Activated CD4-positive, CD25-positive, alpha-beta regulatory T cell (primary cell): ENCODE data around the gene WASF2.
"Not testable (repeated sequence)": the region's sequence is repeated elsewhere in the genome, so short reads cannot be mapped to it uniquely, and the experiment has no call there.

Experiments
- DNase-seq, 4 experiments: peaks; one replicate each; lab custom pipeline; 2025; lab: John Stamatoyannopoulos, UW

WASF2 gene, protein sequence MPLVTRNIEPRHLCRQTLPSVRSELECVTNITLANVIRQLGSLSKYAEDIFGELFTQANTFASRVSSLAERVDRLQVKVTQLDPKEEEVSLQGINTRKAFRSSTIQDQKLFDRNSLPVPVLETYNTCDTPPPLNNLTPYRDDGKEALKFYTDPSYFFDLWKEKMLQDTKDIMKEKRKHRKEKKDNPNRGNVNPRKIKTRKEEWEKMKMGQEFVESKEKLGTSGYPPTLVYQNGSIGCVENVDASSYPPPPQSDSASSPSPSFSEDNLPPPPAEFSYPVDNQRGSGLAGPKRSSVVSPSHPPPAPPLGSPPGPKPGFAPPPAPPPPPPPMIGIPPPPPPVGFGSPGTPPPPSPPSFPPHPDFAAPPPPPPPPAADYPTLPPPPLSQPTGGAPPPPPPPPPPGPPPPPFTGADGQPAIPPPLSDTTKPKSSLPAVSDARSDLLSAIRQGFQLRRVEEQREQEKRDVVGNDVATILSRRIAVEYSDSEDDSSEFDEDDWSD

DNA sequence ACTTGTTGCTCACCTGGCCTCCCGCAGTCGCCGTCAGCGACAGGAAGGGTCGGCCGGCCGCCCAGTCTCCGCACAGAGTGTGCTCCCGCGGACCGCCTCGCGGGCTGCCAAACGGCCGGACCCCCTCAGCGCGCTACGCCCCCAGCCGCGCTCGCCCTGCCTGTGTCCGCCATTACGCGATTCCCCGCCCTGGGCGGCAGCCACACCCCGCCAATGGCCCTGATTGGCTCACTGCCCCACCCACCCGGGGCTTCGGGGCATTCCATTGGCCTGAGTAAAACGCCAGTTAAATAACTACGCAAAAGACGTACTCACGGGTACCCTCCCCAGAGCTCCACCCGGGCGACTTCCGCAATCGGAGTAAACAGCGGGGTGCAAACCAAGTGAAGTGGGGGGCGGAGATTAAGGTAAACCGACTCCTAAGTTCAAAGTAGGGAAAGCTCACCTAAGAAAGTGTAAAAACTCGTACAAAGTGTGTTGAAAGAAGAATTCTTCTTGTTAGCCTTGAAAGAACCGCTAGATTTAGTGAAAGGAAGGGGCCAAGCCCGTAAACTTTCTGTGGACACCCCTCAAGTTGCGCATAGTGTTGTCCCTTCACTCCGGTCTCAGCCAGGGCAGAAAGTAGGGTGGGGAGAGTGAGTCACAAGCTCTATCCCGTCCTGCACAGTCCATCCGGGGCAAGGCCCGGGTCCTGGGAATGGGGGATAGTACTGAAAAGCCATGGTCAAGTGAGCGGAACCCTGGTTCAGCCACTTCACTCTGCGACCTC is at the start of gene WASF2:
Gene WASF2, minus strand, starts transcription at position 195 of the 769 bp plus-strand sequence. CDS start 61,277 bp downstream, outside the sequence.
- DNase-seq = peak; percentile 89 to 95 (median 94)

DNA sequence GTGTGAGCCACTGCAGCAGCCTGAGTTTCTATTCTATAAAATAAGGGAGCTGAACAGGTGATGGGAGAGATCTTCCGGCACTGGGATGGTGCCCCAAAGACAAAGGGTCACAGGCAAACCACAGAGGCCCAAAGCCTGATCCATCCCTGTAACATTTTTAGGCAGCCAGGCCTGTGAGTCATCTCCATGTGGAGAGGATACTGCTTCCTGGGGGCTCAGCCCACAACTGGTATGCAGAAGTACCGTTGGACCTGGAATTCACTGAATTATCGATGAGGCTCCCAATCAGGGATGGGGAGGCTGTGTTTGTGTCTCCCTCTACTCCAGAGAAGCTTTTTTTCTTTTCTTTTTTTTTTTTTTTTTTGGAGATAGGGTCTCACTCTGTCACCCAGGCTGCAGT is 48.8 kb upstream of the WASF2 start:
- DNase-seq = no peak

DNA sequence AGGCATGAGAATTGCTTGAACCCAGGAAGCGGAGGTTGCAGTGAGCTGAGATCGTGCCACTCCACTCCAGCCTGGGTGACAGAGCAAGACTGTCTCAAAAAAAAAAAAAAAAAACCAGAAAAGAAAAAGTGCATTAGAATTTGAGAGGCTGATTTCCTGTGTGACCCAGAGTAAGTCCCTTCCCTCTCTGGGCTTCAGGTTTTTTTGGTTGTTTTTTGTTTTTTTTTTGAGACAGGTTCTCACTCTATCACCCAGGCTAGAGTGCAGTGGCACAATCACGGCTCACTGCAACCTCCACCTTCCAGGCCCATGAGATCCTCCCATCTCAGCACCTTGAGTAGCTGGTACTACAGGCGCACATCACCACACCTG is 48.3 kb upstream of the WASF2 start:
- DNase-seq = not testable (repeated sequence)

DNA sequence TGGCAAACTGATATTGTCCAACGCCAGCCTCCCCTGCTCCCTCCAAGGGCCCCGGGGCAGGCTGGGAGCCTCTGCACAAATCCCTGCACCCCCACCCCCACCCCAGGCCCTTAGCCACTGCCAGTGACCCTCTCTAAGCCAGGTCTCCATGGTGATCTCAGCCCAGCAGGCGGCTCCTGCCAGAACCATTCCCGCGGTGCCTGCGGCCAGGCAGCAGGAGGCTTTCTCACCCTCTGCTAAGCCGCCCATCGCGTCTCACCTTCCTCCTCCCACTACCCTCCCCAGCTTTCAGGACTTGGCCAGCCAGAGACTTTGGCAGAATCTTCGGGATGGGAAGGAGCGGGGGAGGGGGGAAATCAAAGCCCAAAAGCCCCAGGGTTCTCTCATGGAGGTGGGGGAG is 46.8 kb upstream of the WASF2 start:
- no peak for DNase-seq

DNA sequence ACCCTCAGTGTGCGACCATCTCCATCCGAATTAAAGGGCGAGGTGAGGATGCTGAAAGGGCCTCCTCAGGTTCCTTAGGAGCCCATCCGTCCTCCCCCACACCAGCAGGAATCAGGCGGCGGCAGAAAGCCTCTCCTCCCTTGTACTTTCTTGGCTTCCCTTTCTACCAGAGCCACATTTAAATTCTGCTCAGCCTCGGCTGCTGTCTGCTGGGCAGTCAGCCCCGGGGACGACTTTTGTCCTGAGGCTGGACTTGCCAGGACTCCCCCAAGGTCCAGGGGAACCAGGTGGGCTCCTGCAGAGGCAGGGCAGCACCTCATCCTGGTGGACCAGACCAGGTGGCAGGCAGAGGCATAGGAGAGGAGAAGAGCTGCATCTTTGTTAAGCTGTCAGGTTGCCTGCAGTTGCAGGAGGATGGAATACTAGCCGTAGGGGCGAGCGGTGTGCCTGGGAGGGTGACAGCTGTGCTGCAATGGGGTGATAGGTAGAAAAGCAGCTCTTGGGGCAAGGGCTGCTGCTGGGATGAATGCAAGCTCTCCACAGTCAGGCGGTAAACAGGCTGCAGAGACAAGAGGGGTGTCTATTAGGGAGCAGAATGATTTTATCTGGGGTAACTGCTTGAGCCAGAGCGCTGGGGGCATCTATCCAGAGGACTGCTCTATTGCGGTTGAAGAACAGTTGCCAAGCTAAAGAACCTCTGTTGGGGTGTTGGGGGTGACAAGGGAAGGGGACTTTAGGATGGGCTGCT is 46.2 kb upstream of the WASF2 start:
- DNase-seq = no peak

DNA sequence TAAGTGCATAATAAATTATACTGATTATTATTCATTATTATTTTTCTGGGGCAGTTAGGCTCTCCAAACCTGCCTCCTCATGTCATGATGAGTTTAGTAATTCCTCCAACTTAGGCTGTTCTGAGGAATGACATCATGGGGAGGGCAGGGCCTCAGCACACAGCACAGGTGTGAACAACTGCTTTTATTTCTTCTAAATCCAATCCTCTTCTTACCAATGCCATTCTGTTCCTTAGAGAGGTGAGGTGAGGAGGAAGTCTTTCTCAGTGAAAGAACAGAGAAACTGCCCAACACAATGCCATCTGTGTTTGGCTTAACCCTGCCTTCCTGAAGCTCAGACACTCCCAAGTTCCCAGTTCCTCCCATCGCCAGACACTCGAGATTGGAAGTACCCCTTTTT is 45.4 kb upstream of the WASF2 start:
- no peak for DNase-seq

DNA sequence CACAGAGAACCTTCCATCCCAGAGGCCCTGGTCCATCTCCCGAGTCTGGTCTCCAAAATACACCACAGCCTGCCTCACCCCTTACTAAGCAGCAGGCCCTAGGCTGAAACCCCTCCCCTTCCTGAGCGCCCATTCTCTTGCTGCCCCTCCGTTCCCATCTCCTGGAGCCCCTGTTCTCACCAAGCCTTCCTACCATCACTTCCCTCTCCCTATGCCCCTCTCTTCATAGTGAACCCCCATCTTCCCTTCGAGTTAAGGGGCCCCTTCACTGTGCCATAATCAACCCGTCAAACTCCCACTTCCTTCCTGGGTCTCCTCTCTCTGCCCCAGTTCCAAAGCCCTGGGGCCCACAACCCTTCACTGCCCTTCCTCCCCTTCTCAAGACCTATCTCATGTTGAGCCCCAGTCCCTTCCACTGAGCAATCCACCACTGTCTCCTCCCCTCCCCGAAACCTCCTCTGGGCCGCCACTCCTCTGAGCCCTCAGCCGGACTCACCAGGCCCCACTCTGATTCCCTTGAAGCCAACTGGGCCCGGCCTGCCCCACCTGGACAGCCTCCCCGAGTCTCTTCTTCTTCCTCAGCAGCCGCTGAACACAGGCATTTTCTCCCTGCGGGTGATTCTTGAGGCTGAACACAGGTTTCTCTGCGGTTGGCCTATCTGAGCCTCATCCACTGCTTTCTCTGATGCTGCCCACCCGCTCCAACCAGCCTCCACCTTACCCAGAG is 42.2 kb upstream of the WASF2 start:
- no peak for DNase-seq

DNA sequence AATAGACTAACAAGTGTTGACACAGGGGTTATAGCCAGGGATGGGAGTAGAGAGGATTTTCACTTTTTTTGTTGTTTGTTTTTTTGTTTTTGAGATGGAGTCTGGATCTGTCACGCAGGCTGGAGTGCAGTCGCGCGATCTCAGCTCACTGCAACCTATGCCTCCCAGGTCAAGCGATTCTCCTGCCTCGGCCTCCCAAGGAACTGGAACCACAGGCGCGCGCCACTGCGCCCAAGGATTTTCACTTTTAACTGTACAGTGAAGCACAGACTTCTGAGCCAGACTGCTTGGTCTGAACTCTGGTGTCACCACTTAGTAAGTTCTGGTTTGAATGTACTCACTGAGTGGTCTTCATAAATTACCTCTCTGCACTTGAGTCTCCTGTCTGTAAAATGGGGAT is 40.2 kb upstream of the WASF2 start:
- no peak for DNase-seq

DNA sequence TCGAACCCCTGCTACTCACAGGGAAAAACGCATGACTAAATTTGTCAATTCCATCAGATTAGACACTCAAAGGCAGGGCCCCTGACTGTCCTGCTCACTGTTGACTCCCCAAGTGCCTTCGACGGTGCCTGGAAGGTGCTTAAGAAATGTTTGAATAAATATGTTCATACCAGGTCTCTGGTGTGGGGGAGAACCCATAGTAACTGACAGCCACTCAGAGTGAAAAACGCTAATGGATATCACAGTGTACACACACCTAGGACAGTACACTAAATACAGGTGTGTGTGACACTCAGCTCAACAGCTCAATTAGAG is 39.7 kb upstream of the WASF2 start:
- no peak for DNase-seq

DNA sequence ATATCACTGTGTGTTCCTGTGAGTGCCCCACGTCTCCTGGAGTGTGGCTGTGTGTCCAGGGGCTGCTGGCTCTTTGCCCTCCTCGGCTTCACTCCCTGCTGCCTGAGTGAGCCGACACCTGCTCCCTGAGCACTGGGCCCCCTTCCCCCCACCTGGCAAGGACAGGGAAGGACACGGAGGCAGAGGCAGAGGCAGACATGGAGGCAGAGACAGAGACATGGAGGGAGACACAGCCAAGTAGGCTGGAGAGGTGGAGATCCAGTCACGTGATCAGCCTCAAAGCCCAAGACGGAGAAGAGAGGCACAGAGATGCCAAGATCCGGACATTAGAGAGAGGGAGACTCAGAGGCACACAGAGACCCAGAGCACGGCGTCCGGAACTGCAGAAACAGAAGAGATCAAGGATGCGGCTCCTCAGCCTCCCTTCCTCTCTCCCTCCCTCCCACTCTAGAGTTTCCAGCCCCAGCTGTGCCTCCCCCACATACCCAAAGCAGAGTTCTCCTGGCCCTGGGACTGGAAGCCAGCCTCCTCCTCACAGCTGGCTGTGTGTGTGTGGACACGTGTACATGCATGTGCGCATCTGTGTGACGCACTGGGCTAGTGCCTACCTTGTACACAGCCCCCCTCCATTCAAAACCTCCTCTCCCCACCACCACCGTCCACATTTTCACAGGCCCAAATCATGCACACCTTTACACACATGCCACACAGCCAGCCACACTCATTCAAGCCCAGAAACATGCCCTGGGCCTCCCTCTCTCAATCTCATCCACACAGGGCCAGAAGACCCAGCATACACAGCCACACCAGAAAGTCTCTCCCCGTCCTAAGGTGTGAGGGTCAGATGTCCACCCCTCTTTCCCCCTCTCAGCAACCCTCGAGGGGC is 39.1 kb upstream of the WASF2 start:
- no peak for DNase-seq

DNA sequence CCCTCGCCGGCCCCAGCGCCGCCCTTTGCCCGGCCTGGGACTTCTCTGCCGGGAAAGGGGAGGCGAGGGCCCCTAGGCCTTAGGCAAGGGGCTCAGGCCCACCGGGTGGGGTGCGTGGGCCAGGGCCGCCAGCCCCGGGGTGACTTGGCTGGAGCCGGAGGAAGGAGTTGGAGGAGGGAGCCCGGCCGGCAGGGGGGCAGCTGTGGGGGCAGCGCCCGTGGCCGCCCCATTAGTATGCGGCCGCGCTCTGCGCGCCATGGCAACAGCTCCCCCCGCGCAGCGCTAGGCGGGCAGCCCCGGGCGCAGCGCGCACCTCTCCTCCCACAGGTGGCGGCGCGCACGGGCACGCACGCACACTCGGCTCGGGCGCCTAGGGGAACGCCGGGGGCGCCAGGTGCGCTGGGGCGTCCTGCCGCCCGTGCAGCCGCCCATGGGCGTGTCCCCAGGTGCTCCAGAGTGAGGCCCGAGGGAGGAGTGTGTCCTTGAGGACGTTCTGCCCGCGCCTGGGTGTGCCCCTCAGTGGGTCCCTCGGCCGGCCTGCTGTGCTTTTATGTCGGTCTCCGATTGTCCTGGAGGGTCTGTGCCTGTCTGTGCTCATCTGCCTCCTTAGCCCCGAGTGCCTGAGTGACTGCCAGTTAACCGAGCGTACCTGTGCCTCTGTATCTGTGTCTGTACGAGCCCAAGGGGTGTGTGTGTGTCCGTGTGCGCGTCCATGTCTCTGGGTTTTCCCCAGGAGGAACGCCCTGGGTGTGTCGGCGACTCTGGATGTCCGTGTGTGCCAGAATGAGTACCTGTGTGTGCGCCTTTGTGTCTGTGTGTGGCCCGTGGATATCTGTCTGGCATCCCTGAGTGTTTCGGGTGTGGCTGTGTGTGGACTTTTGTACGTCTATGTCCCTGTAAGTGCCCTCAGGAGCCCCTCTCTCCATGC is 38.2 kb upstream of the WASF2 start:
- peak in 3 of 4 experiments; percentile 16 to 48 (median 45) for DNase-seq

DNA sequence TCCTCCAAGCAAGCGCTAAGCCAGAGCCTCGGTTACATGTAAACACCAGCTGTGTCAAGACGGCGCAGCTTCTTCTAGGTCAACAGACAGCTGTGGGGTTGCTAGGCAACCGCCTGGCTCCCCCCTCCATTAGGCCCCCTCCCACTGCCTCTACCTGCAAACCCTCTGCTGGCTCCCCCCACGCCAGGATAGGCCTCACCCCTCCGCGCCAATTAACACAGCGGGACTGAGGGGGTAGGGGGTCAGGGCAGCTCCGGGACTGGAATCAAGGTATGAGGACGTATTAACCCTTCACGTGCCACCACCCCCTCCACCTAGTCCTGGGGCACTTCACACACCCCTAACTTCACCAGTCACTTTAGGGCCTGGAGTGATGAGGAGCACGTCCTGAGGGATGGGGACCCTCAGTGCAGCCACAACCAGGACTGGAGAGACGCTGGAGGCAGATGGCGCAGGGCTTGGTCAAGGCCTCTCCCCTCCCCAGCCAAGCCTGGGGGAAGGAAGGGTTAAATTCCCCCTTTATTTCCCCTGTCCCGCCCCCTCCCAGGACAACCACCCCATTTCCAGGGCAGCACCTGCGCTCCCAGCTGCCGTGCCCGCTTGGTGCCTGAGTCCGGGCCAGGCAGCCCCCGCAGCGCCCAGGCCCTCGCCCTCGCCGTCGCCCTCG is 37.4 kb upstream of the WASF2 start:
- peak in 2 of 4 experiments; percentile 45 to 46 for DNase-seq

DNA sequence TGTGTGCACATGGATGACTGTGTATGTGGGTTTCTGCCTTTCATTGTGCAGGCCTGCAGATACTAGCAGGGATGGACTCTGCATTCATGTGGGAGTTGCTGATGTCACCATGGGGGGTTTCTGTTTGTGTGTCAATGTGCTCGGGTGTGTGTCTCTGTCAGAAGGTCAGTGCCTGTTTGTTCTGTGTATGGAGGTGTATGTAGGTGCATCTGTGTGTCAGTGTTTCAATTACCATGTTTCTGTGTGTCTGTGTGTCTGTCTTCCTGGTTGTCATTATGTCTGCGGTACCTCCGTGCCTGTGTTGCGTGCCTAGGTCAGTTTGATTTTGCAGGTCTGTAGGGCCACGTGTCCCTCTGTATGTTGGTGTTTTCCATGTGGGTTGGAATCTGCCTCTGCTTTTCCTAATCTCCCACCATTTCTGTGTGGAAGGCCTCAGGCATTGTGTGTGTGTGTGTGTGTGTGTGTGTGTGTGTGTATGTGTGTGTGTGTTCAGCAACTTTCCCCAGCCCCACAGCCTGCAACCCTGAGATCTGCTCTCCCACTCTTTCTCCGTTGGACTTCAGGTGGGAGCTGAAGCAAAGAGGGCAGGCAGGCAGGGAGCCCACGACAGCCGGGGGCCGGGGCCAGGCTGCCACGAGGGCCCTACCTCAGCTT is 36.7 kb upstream of the WASF2 start:
- DNase-seq = no peak

DNA sequence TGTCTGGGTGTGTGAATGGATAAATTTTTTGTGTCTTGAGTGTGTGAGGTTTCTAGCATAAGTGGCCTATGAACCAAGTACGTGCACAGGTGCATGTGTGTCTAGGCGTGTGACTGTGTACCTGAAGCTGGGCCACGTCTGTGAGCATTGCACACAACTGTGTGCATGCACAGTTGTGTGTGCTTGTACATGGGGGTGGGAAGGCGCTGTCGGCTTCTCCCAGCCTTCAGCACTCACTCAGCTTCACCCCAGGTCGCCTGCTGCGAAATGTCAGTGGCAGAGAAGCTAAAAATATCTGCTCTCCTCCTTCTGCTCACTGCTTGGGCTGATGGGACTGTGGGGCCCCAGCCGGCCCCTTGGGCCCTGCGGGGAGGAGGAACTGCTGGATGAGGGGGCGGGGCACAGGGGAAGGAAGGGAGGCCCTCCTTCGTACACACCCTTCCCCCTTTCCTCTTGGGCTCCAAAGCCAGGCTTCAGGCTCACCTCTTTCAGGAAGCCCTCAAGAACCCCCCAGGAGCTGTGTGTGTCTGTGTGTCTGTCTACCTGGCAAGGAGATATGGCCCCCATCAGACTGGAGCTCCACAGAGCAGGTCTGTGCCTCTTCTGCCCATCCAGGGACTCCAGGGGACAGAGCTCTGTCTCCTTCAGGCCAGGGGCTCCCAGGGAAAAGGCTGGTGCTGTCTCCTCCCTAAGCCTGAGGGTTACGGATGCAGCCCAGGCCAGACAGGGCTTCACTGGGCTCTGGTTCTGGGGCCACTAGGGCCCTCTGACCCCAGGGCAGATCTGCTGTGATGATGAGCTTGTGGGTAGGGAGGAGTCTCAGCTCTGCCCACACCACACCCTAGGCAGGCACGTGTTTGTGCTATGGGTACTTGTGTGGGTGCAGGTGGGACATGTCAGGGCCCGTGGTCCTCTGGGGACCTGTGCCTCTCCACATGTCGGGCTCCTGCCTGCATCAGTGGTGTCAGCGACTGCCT is 35.6 kb upstream of the WASF2 start:
- DNase-seq = peak in 2 of 4 experiments; percentile 19 to 25

DNA sequence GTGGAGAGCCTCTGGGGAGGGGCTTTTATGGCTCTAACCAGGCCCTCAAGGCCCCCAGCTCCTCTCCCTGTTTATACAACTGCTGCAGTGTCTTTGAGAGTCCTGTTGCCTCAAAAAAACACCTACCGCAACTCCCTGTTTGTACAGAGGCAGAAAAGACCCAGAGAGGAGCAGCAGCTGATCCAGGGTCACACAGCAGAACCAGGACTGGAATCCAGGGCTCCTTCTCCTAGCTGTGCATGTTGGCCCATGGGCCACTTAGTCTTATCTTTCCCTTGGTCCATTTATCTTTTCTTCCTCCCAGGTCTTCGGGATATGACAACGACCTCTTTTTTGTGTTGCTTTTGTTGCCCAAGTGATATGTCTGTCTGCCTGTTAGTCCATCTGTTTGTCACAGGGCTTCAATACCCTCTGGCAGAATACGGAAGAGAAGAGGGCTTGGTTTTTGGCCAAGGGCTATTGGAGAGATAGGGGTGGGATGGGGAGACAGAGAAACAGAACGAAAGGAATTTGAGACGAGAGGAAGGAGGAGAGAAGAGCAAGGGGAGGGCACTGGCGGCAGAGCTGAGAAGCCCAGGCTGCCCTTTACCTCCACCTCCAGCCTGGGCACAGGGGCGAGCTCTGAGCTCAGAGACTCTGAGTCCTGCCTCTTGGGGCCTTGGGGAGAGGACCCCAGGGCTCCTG is 33.5 kb upstream of the WASF2 start:
- DNase-seq = no peak

DNA sequence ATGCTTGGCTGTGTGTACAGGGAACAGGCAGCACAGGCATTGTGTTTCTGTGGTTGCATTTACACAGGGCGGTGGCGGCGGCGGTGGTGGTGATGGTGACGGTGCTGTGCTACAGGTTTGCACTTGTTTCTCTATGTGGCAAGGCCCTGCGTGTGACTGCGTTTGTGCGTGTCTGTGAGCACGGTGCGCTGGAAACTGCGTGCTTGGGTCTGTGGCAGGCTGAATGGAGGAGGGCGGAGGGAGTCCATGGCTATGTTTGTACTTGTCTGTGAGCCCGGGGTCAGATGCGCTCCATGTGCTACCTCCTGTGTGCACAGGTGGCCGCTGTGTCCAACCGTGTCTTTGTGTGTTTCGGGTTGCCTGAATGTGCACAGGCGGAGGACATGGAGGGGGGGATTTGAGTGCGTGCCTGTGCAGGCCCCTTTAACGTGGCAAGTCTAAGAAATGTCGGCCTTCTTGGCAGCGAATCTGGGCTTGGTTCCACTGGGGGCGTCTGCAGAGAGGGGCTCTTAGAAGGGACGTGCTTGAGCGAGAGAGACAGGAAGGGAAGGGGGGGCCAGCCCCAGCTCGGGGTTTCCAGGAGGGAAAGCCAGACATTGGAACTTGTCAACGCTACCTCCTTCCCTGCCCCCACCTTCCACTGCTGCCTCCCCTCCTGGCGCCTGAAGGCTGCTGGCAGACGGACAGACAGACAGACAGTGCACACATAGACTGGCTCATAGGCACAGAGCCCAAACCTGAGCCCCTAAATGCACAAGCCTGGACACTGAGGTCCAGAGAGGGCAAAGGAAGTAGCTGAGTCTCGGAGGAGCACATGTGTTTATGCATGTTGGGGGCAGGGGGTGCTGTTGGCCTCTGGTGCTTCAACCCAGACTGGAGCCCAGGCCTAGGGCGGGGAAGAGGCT is 32.7 kb upstream of the WASF2 start:
- peak; percentile 34 to 47 (median 44) for DNase-seq
